ENCODE measurements around the gene NELFCD. TPM values are rescaled to one million over a fixed set of nuclear protein-coding genes. Genes with fewer than 3 reads are reported as not detected.
"Not testable (repeated sequence)": the region's sequence is repeated elsewhere in the genome, so short reads cannot be mapped to it uniquely, and the experiment has no call there.

The NELFCD gene
- polyA plus RNA-seq, 1 donor (not counting 4 experiments of a cell fraction or from before 2014, with no cell fraction given) = 68.5 TPM

DNA sequence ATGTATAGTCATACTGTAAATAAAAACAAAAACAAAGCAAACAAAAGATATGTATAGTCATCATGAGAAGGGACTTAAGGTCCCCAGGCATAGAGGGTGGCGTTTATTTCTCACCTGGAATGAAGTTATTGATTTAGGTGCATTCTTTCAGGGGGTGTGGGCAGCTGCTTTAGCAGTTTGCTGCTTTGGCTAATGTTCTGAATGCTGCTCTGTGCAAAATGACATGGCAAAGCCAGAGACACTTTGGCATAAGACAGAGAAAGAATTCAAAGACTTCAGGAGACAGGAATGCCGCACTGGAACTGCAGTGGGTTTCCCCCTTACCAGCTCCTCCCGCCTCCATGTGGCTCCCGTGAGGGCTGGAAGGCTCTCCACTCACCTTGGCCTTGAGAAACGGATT, 36.4 kb upstream of the NELFCD start:
- H3K4me2 ChIP-seq (ENCODE audit: control insufficient read depth, extremely low read depth, insufficient read depth, low read depth, low read length) = no peak overlapping the region
- H3K4me1 ChIP-seq (ENCODE audit: control insufficient read depth, extremely low read depth, insufficient read depth, low read length) = no peaks in the 10 kb centered on the region
- H3K27me3 ChIP-seq (ENCODE audit: control insufficient read depth, extremely low read depth, insufficient read depth, low read length) = no peaks in the 10 kb centered on the region
- H3K9me3 ChIP-seq (ENCODE audit: control insufficient read depth, low read depth, low read length) = no peaks in the 10 kb centered on the region
- dilution Hi-C loops (cut with MboI; ENCODE audit: extremely low pct_ligation_motif_present, low sequenced_read_pairs) = no loop called here
- H3K4me3 ChIP-seq (ENCODE audit: control insufficient read depth in 2 of 3, extremely low read depth in 1 of 3, insufficient read depth in 2 of 3, low read depth in 1 of 3, low read length in 3 of 3) = no peak overlapping the region
- no peaks in the 10 kb centered on the region for H3K36me3 ChIP-seq (ENCODE audit: control insufficient read depth in 2 of 2, extremely low read depth in 1 of 2, insufficient read depth in 2 of 2, low read length in 2 of 2)
- H3K27ac ChIP-seq (ENCODE audit: control insufficient read depth, insufficient read depth, low read length) = no peak overlapping the region
- no peak overlapping the region for H2AFZ ChIP-seq (ENCODE audit: control insufficient read depth, low read length)
- H3K79me2 ChIP-seq (ENCODE audit: control insufficient read depth, insufficient read depth, low read length) = no peaks in the 10 kb centered on the region
- H3K9me1 ChIP-seq (ENCODE audit: control insufficient read depth, extremely low read depth, insufficient read depth, low read length) = no peaks in the 10 kb centered on the region
- no peak overlapping the region for H3K9ac ChIP-seq (ENCODE audit: control insufficient read depth, extremely low read depth, insufficient read depth, low read length)
- DNase-seq (ENCODE audit: low read depth, low spot score) = no peak
- TF ChIP-seq, protein P1, sequence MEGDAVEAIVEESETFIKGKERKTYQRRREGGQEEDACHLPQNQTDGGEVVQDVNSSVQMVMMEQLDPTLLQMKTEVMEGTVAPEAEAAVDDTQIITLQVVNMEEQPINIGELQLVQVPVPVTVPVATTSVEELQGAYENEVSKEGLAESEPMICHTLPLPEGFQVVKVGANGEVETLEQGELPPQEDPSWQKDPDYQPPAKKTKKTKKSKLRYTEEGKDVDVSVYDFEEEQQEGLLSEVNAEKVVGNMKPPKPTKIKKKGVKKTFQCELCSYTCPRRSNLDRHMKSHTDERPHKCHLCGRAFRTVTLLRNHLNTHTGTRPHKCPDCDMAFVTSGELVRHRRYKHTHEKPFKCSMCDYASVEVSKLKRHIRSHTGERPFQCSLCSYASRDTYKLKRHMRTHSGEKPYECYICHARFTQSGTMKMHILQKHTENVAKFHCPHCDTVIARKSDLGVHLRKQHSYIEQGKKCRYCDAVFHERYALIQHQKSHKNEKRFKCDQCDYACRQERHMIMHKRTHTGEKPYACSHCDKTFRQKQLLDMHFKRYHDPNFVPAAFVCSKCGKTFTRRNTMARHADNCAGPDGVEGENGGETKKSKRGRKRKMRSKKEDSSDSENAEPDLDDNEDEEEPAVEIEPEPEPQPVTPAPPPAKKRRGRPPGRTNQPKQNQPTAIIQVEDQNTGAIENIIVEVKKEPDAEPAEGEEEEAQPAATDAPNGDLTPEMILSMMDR (optimal IDR thresholded peaks at IDR 0.05 in 1 of 3, IDR thresholded peaks at IDR 0.05 in 1 of 3, conservative IDR thresholded peaks at IDR 0.05 in 1 of 3; ENCODE audit: extremely low read depth in 1 of 3, insufficient read depth in 2 of 3, low read length in 3 of 3) = no peak
- no peak for TF ChIP-seq EZH2 (IDR thresholded peaks at IDR 0.05; ENCODE audit: low read length)
- no peak for FAIRE-seq
- H4K20me1 ChIP-seq (ENCODE audit: control insufficient read depth, extremely low read depth, insufficient read depth, low read length) = no peaks in the 10 kb centered on the region

DNA sequence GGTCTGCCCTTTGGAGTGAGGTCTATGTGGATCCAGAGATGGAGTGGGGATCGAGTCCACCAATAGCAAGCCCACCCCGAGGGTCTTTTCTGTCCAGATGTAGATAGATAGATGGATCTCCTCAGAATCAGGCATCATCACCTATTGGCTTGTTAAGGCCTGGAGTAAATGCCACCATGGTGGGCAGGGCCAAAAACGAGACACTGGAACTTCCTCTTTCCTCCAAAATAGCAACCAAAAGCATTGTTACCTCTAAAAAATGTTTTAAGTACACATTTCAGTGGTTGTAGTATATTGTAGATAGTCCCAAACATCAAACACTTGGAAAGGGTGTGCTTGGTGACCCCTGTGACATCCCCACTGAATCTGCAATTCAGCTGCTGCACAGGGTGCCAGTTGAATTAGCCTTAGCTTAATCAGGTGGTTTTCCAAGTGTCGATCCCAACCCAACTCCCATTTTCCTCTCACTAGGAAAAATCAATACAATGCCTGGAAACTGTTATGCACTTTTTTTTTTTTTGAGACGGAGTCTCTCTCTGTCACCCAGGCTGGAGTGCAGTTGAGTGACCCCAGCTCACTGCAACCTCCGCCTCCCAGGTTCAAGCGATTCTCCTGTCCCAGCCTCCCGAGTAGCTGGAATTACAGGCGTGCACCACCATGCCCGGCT, 35.0 kb upstream of the NELFCD start:
- no peak overlapping the region for H3K4me2 ChIP-seq (ENCODE audit: control insufficient read depth, extremely low read depth, insufficient read depth, low read depth, low read length)
- H2AFZ ChIP-seq (ENCODE audit: control insufficient read depth, low read length) = no peak overlapping the region
- no peak for DNase-seq (ENCODE audit: low read depth, low spot score)
- dilution Hi-C loops (cut with MboI; ENCODE audit: extremely low pct_ligation_motif_present, low sequenced_read_pairs) = no loop called here
- H3K79me2 ChIP-seq (ENCODE audit: control insufficient read depth, insufficient read depth, low read length) = no peaks in the 10 kb centered on the region
- FAIRE-seq = no peak
- H3K4me1 ChIP-seq (ENCODE audit: control insufficient read depth, extremely low read depth, insufficient read depth, low read length) = no peaks in the 10 kb centered on the region
- no peak overlapping the region for H3K9ac ChIP-seq (ENCODE audit: control insufficient read depth, extremely low read depth, insufficient read depth, low read length)
- no peaks in the 10 kb centered on the region for H3K36me3 ChIP-seq (ENCODE audit: control insufficient read depth in 2 of 2, extremely low read depth in 1 of 2, insufficient read depth in 2 of 2, low read length in 2 of 2)
- no peaks in the 10 kb centered on the region for H3K27me3 ChIP-seq (ENCODE audit: control insufficient read depth, extremely low read depth, insufficient read depth, low read length)
- H3K9me3 ChIP-seq (ENCODE audit: control insufficient read depth, low read depth, low read length) = no peaks in the 10 kb centered on the region
- H3K9me1 ChIP-seq (ENCODE audit: control insufficient read depth, extremely low read depth, insufficient read depth, low read length) = no peaks in the 10 kb centered on the region
- no peak overlapping the region for H3K27ac ChIP-seq (ENCODE audit: control insufficient read depth, insufficient read depth, low read length)
- TF ChIP-seq, protein P1 (optimal IDR thresholded peaks at IDR 0.05 in 1 of 3, IDR thresholded peaks at IDR 0.05 in 1 of 3, conservative IDR thresholded peaks at IDR 0.05 in 1 of 3; ENCODE audit: extremely low read depth in 1 of 3, insufficient read depth in 2 of 3, low read length in 3 of 3) = no peak
- TF ChIP-seq EZH2 (IDR thresholded peaks at IDR 0.05; ENCODE audit: low read length) = no peak
- no peaks in the 10 kb centered on the region for H4K20me1 ChIP-seq (ENCODE audit: control insufficient read depth, extremely low read depth, insufficient read depth, low read length)
- no peak overlapping the region for H3K4me3 ChIP-seq (ENCODE audit: control insufficient read depth in 2 of 3, extremely low read depth in 1 of 3, insufficient read depth in 2 of 3, low read depth in 1 of 3, low read length in 3 of 3)

DNA sequence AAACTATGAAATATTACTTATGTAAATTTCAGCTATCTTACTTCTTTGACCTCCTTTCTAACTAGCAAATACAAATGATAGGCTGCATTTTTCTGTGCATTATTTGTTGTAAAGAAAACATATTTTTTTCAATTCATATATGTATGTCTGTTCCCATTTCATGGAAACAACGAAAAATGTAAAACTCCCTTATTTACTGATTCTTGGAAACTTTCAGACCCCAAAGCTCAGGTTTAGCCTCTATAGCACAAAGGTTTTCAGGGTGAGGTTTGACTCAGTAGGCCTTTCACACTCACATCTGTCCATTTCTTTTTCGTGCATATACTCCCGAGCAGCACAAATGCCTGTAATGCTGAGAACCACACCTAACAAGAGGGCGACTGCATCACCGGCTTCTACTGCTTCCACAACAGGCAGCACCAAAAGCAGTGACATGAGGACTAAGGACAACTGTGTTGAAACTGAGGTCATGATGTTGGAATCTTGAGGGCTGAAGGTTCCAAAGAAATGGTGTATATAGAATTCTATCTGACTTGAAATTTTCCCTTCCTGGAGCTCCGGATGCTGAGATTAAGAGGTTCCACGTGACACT, 33.2 kb upstream of the NELFCD start:
- dilution Hi-C loops (cut with MboI; ENCODE audit: extremely low pct_ligation_motif_present, low sequenced_read_pairs); H3K27ac ChIP-seq (ENCODE audit: control insufficient read depth, insufficient read depth, low read length); FAIRE-seq; H4K20me1 ChIP-seq (ENCODE audit: control insufficient read depth, extremely low read depth, insufficient read depth, low read length); H2AFZ ChIP-seq (ENCODE audit: control insufficient read depth, low read length); H3K79me2 ChIP-seq (ENCODE audit: control insufficient read depth, insufficient read depth, low read length); H3K4me1 ChIP-seq (ENCODE audit: control insufficient read depth, extremely low read depth, insufficient read depth, low read length); H3K36me3 ChIP-seq (ENCODE audit: control insufficient read depth in 2 of 2, extremely low read depth in 1 of 2, insufficient read depth in 2 of 2, low read length in 2 of 2); H3K27me3 ChIP-seq (ENCODE audit: control insufficient read depth, extremely low read depth, insufficient read depth, low read length); H3K4me2 ChIP-seq (ENCODE audit: control insufficient read depth, extremely low read depth, insufficient read depth, low read depth, low read length); H3K9me1 ChIP-seq (ENCODE audit: control insufficient read depth, extremely low read depth, insufficient read depth, low read length); H3K9ac ChIP-seq (ENCODE audit: control insufficient read depth, extremely low read depth, insufficient read depth, low read length); H3K4me3 ChIP-seq (ENCODE audit: control insufficient read depth in 2 of 3, extremely low read depth in 1 of 3, insufficient read depth in 2 of 3, low read depth in 1 of 3, low read length in 3 of 3); DNase-seq (ENCODE audit: low read depth, low spot score); H3K9me3 ChIP-seq (ENCODE audit: control insufficient read depth, low read depth, low read length): not testable (repeated sequence)

Data from keratinocyte (primary cell).